ENCODE data around the gene SLC29A1. TPM values are rescaled to one million over a fixed set of nuclear protein-coding genes. Genes with fewer than 3 reads are reported as not detected.

SLC29A1 gene
- total RNA-seq, 5 donors from 2014 or later (not counting 1 experiment from before 2014, with no cell fraction given), result 1.3 to 8.0 (median 3.4) TPM

DNA sequence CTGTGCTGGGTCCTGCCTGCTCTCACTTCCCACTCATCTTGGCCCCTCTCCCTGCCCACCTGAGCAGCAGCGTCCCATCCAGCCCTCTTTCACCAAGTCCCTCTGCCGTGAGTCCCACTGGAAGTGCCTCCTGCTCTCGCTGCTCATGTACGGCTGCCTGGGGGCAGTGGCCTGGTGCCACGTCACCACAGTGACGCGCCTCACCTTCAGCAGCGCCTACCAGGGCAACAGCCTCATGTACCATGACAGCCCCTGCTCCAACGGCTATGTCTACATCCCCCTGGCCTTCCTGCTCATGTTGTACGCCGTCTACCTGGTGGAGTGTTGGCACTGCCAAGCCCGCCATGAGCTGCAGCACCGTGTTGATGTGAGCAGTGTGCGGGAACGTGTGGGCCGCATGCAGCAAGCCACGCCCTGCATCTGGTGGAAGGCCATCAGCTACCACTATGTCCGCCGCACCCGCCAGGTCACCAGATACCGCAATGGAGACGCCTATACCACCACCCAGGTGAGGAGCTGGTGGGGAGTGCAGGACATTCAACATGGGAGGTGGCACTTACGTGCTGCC is 49.7 kb downstream of the SLC29A1 start:
- no peak for ATAC-seq (replicated peaks in 1 of 4)
- Mint-ChIP-seq H3K27ac (no peak overlapping the region), H3K4me3 (peak overlapping the region in 1 of 3 donors; percentile 1), H3K36me3 (no peaks in the 10 kb centered on the region), H3K27me3 (peaks cover 51 to 72% of the 10 kb centered on the region in 2 donors), H3K4me1 (peaks cover 0 to 21% (median 8%) of the 10 kb centered on the region in 3 donors), H3K9me3 (no peaks in the 10 kb centered on the region)
- no peaks in the 10 kb centered on the region for H3K36me3 ChIP-seq (ENCODE audit: control insufficient read depth in 2 of 2, extremely low read depth in 1 of 2, insufficient read depth in 1 of 2, low read length in 1 of 2)
- H3K4me1 ChIP-seq (ENCODE audit: control insufficient read depth in 1 of 2, extremely low read depth in 1 of 2, insufficient read depth in 2 of 2, low read length in 2 of 2), result peaks cover 0 to 22% of the 10 kb centered on the region in 2 experiments
- no peaks in the 10 kb centered on the region for H3K9me3 ChIP-seq
- no peak for DNase-seq
- WGBS (ENCODE audit: insufficient coverage), result 89% methylated on average over 16 of the region's 23 CpGs
- CTCF ChIA-PET, result interaction anchor here (0.6 to 1.4 kb wide), 2 partner anchors 7 to 178 kb away, joined by 3 to 7 read pairs; no protein-coding TSS in a partner anchor
- peaks cover 9 to 89% of the 10 kb centered on the region in 2 experiments for H3K27me3 ChIP-seq (replicated peaks in 1 of 2; ENCODE audit: control insufficient read depth in 2 of 2, extremely low read depth in 1 of 2, insufficient read depth in 2 of 2, low read length in 1 of 2)
- POLR2A ChIA-PET, result interaction anchor here (0.5 to 0.6 kb wide), 2 partner anchors 613 to 634 kb away, joined by 4 to 10 read pairs; no protein-coding TSS in a partner anchor
- no peak overlapping the region for H3K27ac ChIP-seq (ENCODE audit: low read length)
- no peak overlapping the region for H3K4me3 ChIP-seq (ENCODE audit: control insufficient read depth in 1 of 2, extremely low read depth in 1 of 2, low read length in 1 of 2)

DNA sequence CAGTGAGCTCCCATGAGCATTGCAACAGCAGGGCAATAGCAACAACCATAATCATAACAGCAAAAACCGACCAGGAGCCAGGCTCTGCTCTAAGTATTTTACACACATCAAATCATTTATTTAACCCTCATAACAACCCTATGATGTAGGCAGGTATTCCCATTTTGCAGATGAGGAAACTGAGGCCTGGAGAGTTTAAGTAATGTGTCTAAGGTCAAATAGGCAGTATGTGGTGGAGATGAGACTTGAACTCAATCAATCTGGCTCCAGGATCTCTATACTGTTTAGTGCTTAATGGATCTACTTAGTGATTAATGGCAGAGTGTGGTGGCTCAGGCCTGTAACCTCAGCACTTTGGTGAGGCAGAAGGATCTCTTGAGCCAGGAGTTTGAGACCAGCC is 50.2 kb downstream of the SLC29A1 start:
- H3K27me3 ChIP-seq (replicated peaks in 1 of 2; ENCODE audit: control insufficient read depth in 2 of 2, extremely low read depth in 1 of 2, insufficient read depth in 2 of 2, low read length in 1 of 2), result peaks cover 9 to 88% of the 10 kb centered on the region in 2 experiments
- Mint-ChIP-seq H3K27ac (no peak overlapping the region), H3K27me3 (peaks cover 51 to 71% of the 10 kb centered on the region in 2 donors), H3K9me3 (no peaks in the 10 kb centered on the region), H3K4me3 (no peak overlapping the region), H3K4me1 (peaks cover 0 to 21% (median 8%) of the 10 kb centered on the region in 3 donors), H3K36me3 (no peaks in the 10 kb centered on the region)
- POLR2A ChIA-PET, result interaction anchor here (0.5 to 0.6 kb wide), 2 partner anchors 614 to 634 kb away, joined by 4 to 10 read pairs; no protein-coding TSS in a partner anchor
- no CpG with 5 or more reads among the region's 1 CpG for WGBS (ENCODE audit: insufficient coverage)
- H3K36me3 ChIP-seq (ENCODE audit: control insufficient read depth in 2 of 2, extremely low read depth in 1 of 2, insufficient read depth in 1 of 2, low read length in 1 of 2), result no peaks in the 10 kb centered on the region
- no peaks in the 10 kb centered on the region for H3K9me3 ChIP-seq
- peaks cover 0 to 22% of the 10 kb centered on the region in 2 experiments for H3K4me1 ChIP-seq (ENCODE audit: control insufficient read depth in 1 of 2, extremely low read depth in 1 of 2, insufficient read depth in 2 of 2, low read length in 2 of 2)
- ATAC-seq (replicated peaks in 1 of 4), result no peak
- no peak for DNase-seq
- no peak overlapping the region for H3K4me3 ChIP-seq (ENCODE audit: control insufficient read depth in 1 of 2, extremely low read depth in 1 of 2, low read length in 1 of 2)
- no peak overlapping the region for H3K27ac ChIP-seq (ENCODE audit: low read length)
- CTCF ChIA-PET, result interaction anchor here (0.6 to 1.0 kb wide), 2 partner anchors 71 to 177 kb away, joined by 3 to 7 read pairs; no protein-coding TSS in a partner anchor

DNA sequence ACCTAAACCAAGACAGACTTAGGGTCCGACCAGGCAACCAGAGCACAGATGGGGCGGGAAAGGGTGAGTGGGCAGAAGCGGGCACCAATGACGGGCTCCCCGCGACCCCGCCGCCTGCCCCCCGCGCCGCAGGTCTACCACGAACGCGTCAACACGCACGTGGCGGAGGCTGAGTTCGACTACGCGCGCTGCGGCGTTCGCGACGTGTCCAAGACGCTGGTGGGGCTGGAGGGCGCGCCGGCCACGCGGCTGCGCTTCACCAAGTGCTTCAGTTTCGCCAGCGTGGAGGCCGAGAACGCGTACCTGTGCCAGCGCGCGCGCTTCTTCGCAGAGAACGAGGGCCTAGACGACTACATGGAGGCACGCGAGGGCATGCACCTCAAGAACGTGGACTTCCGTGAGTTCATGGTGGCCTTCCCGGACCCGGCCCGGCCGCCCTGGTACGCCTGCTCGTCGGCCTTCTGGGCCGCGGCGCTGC is 51.9 kb downstream of the SLC29A1 start:
- no peak overlapping the region for H3K4me3 ChIP-seq (ENCODE audit: control insufficient read depth in 1 of 2, extremely low read depth in 1 of 2, low read length in 1 of 2)
- CTCF ChIA-PET, result interaction anchor here in 1 of 2 donors (1.9 kb wide), 1 partner anchor 30 kb away, joined by 8 read pairs; no protein-coding TSS in a partner anchor
- 84% methylated on average over 56 of the region's 59 CpGs for WGBS (ENCODE audit: insufficient coverage)
- no peak for DNase-seq
- POLR2A ChIA-PET, result no interaction called here
- H3K27ac ChIP-seq (ENCODE audit: low read length), result no peak overlapping the region
- no peak for ATAC-seq (replicated peaks in 1 of 4)
- H3K36me3 Mint-ChIP-seq, result no peaks in the 10 kb centered on the region
- no peaks in the 10 kb centered on the region for H3K36me3 ChIP-seq (ENCODE audit: control insufficient read depth in 2 of 2, extremely low read depth in 1 of 2, insufficient read depth in 1 of 2, low read length in 1 of 2)
- H3K4me1 ChIP-seq (ENCODE audit: control insufficient read depth in 1 of 2, extremely low read depth in 1 of 2, insufficient read depth in 2 of 2, low read length in 2 of 2), result peaks cover 0 to 17% of the 10 kb centered on the region in 2 experiments
- H3K9me3 ChIP-seq, result no peaks in the 10 kb centered on the region
- peaks cover 55 to 69% of the 10 kb centered on the region in 2 donors for H3K27me3 Mint-ChIP-seq
- H3K27ac Mint-ChIP-seq, result no peak overlapping the region
- peak overlapping the region in 1 of 3 donors; percentile 28 for H3K4me3 Mint-ChIP-seq
- H3K27me3 ChIP-seq (replicated peaks in 1 of 2; ENCODE audit: control insufficient read depth in 2 of 2, extremely low read depth in 1 of 2, insufficient read depth in 2 of 2, low read length in 1 of 2), result peaks cover 11 to 88% of the 10 kb centered on the region in 2 experiments
- H3K4me1 Mint-ChIP-seq, result peaks cover 0 to 11% (median 8%) of the 10 kb centered on the region in 3 donors
- no peaks in the 10 kb centered on the region for H3K9me3 Mint-ChIP-seq

DNA sequence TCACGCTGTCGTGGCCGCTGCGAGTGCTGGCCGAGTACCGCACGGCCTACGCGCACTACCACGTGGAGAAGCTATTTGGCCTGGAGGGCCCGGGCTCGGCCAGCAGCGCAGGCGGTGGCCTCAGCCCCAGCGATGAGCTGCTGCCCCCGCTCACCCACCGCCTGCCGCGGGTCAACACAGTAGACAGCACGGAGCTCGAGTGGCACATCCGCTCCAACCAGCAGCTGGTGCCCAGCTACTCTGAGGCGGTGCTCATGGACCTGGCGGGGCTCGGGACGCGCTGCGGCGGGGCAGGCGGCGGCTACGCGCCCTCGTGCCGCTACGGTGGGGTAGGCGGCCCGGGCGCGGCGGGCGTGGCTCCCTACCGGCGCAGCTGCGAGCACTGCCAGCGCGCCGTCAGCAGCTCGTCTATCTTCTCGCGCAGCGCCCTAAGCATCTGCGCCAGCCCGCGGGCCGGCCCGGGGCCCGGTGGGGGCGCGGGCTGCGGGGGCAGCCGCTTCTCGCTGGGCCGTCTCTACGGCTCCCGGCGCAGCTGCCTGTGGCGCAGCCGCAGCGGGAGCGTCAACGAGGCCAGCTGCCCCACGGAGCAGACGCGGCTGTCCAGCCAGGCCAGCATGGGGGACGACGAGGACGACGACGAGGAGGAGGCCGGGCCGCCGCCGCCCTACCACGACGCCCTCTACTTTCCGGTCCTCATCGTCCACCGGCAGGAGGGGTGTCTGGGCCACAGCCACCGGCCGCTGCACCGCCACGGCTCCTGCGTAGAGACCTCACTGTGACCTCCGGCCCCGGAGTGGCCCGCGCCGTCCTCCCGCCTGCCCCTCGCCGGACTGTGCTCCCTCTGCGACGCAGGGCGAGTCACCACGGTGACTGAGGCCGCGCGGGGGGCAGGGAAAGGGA is 52.6 kb downstream of the SLC29A1 start:
- ChIA-PET CTCF (interaction anchor here in 1 of 2 donors (1.9 kb wide), 1 partner anchor 29 kb away, joined by 8 read pairs; no protein-coding TSS in a partner anchor), POLR2A (no interaction called here)
- peak in 3 of 35 experiments; percentile 35 to 57 (median 42) for DNase-seq
- peaks cover 11 to 92% of the 10 kb centered on the region in 2 experiments for H3K27me3 ChIP-seq (replicated peaks in 1 of 2; ENCODE audit: control insufficient read depth in 2 of 2, extremely low read depth in 1 of 2, insufficient read depth in 2 of 2, low read length in 1 of 2)
- Mint-ChIP-seq H3K36me3 (no peaks in the 10 kb centered on the region), H3K4me3 (peak overlapping the region in 1 of 3 donors; percentile 57), H3K27ac (no peak overlapping the region), H3K9me3 (no peaks in the 10 kb centered on the region), H3K4me1 (peaks cover 0 to 10% (median 7%) of the 10 kb centered on the region in 3 donors), H3K27me3 (peaks cover 57 to 69% of the 10 kb centered on the region in 2 donors)
- H3K4me1 ChIP-seq (ENCODE audit: control insufficient read depth in 1 of 2, extremely low read depth in 1 of 2, insufficient read depth in 2 of 2, low read length in 2 of 2), result peaks cover 0 to 16% of the 10 kb centered on the region in 2 experiments
- H3K36me3 ChIP-seq (ENCODE audit: control insufficient read depth in 2 of 2, extremely low read depth in 1 of 2, insufficient read depth in 1 of 2, low read length in 1 of 2), result no peaks in the 10 kb centered on the region
- H3K4me3 ChIP-seq (ENCODE audit: control insufficient read depth in 1 of 2, extremely low read depth in 1 of 2, low read length in 1 of 2), result no peak overlapping the region
- 22% methylated on average over 107 of the region's 109 CpGs for whole genome bisulfite sequencing (ENCODE audit: insufficient coverage)
- no peak overlapping the region for H3K27ac ChIP-seq (ENCODE audit: low read length)
- H3K9me3 ChIP-seq, result no peaks in the 10 kb centered on the region
- peak; percentile 65 to 85 (median 69) for ATAC-seq (replicated peaks in 1 of 4)

DNA sequence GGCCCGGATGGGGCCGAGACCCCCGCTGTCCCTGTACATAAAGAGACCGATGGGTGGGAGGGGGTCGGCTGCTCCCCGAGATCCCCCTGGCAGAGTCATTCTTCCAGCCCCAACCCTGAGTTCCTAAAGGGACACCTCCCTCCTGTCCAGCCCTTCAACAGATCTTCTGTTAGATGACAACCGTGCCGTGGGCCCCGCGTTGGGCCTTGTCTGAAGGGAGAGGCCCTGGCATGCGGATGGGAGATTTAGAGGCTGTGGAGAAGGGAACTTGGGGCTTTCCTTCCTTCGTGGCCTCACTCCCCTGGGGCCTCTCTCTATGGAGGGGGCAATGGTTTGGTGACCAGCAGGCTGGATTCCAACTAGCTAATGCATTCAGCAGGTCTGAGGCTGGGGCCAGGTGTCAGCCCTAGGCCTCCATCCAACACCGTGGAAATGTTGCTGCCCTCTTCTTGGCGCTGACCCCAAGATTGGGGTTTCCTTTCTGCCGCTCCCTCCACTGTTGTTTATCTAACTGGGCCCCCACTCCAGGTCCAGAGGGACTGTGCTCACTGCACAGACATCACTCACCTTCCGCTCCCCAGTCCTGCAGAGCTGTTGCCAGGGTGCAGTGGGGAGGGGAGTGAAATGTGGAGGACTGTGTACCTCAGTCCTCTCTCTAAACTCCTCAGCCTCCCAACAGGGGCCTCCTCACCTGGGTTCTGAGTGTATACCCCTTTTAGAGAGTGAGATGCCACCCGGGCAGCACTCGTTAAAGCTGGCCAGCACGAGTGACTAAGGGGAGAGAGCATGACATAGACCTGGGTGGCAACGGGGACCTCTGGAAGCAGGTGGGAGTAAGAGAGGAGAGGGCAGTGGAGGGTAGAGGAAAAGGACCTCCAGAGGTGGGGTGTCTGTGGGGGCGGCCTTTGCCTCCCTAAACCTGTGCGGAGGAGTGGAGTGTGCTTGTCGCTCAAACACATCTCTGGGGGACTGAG is 53.6 kb downstream of the SLC29A1 start:
- WGBS (ENCODE audit: insufficient coverage), result 80% methylated on average over 8 of the region's 23 CpGs
- ChIA-PET POLR2A (no interaction called here), CTCF (interaction anchor here in 1 of 2 donors (1.3 kb wide), 1 partner anchor 8 kb away, joined by 4 read pairs; no protein-coding TSS in a partner anchor)
- Histone ChIP-seq H3K9me3 (no peaks in the 10 kb centered on the region), H3K27ac (ENCODE audit: low read length) (no peak overlapping the region), H3K27me3 (replicated peaks in 1 of 2; ENCODE audit: control insufficient read depth in 2 of 2, extremely low read depth in 1 of 2, insufficient read depth in 2 of 2, low read length in 1 of 2) (peaks cover 4 to 85% of the 10 kb centered on the region in 2 experiments), H3K4me1 (ENCODE audit: control insufficient read depth in 1 of 2, extremely low read depth in 1 of 2, insufficient read depth in 2 of 2, low read length in 2 of 2) (peaks cover 0 to 11% of the 10 kb centered on the region in 2 experiments), H3K4me3 (ENCODE audit: control insufficient read depth in 1 of 2, extremely low read depth in 1 of 2, low read length in 1 of 2) (no peak overlapping the region), H3K36me3 (ENCODE audit: control insufficient read depth in 2 of 2, extremely low read depth in 1 of 2, insufficient read depth in 1 of 2, low read length in 1 of 2) (no peaks in the 10 kb centered on the region)
- ATAC-seq (replicated peaks in 1 of 4) (no peak), DNase-seq (no peak)
- H3K4me3 Mint-ChIP-seq, result peak overlapping the region in 1 of 3 donors; percentile 57
- H3K27me3 Mint-ChIP-seq, result peaks cover 49 to 61% of the 10 kb centered on the region in 2 donors
- H3K4me1 Mint-ChIP-seq, result peaks cover 0 to 7% (median 0%) of the 10 kb centered on the region in 3 donors
- H3K36me3 Mint-ChIP-seq, result no peaks in the 10 kb centered on the region
- no peak overlapping the region for H3K27ac Mint-ChIP-seq
- no peaks in the 10 kb centered on the region for H3K9me3 Mint-ChIP-seq
